Adrenal gland (tissue), 12 donors: ENCODE data around the gene HSBP1. TPM values are rescaled to one million over a fixed set of nuclear protein-coding genes. Genes with fewer than 3 reads are reported as not detected.

Source experiments
- DNase-seq, 7 donors: peaks; one replicate each; pipeline ENCODE4 v3.0.0-alpha.2; 2019 to 2020
- H3K27ac ChIP-seq, 5 donors: fragments of 200-600 bp; sonication (generic) in 4 of 5; 1 replicate in 3 of 5; 2 replicates in 2 of 5; pipeline versions ENCODE4 v1.5.1 to v1.8.0; 2016 to 2020; ENCODE audit warnings: mild to moderate bottlenecking in 1 of 5
- H3K27me3 ChIP-seq: fragments of 200-600 bp; 2 replicates; pipeline ENCODE4 v1.8.0; 2021
- H3K36me3 ChIP-seq, 2 donors: fragments of 200-600 bp; replicated peaks in 1 of 2; 1 replicate in 1 of 2; 2 replicates in 1 of 2; pipeline versions ENCODE4 v1.5.1 to v1.8.0; 2018 to 2022
- H3K4me1 ChIP-seq, 2 donors: fragments of 200-600 bp; replicated peaks in 1 of 2; 1 replicate in 1 of 2; 2 replicates in 1 of 2; pipeline versions ENCODE4 v1.5.1 to v1.8.0; 2018 to 2021
- H3K4me3 ChIP-seq, 4 donors: fragments of 200-600 bp; sonication (generic) in 3 of 4; one replicate each; pipeline ENCODE4 v1.5.1; 2016 to 2018
- H3K9me3 ChIP-seq, 3 donors: fragments of 200-600 bp; sonication (generic) in 1 of 3; replicated peaks in 1 of 3; 1 replicate in 2 of 3; 2 replicates in 1 of 3; pipeline versions ENCODE4 v1.5.1 to v1.8.0; 2016 to 2021
- CTCF ChIP-seq, 6 experiments: fragments of 450-650 bp in 4 of 6; fragments of 200-600 bp in 2 of 6; sonication (generic) in 1 of 6; IDR thresholded peaks; 1 replicate in 5 of 6; 2 replicates in 1 of 6; pipeline versions ENCODE4 v1.5.1 to v1.8.0; 2016 to 2021; ENCODE audit warnings: antibody characterized with exemption in 6 of 6, mild to moderate bottlenecking in 2 of 6, moderate library complexity in 1 of 6
- POLR2A ChIP-seq, 2 donors: fragments of 450-650 bp; IDR thresholded peaks; one replicate each; pipeline ENCODE4 v1.6.1; 2017; ENCODE audit warnings: antibody characterized with exemption in 2 of 2, mild to moderate bottlenecking in 2 of 2, moderate library complexity in 1 of 2
- WGBS, 4 donors: extraction: QIAGEN DNeasy Blood & Tissue Kit in 2 of 4; methylation state at CpG; one replicate each; pipeline versions ENCODE4 v1.1.5 to v1.1.7; 2013 to 2017; 5-methylcytosine and 5-hydroxymethylcytosine counted together
- intact Hi-C, 2 donors: fragments of 100-400 bp; cut with DNase I; formaldehyde crosslinking; loops; one replicate each; pipeline versions ENCODE4 v1.14.1 to v1.15.0; 2022 to 2023
- polyA plus RNA-seq, 3 donors: library from polyadenylated mRNA; stranded (reverse); fragments of 200-250 nt in 2 of 3; fragments of 350-450 nt in 1 of 3; fragmentation: Illumina TruSeq in 1 of 3; extraction: RNeasy Lipid Tissue Mini Kit (QIAGEN cat#74804) in 1 of 3; gene quantifications; one replicate each; pipeline ENCODE4 v1.2.3, GENCODE V29; 2013 to 2014
- total RNA-seq, 9 donors: library from RNA; depleted of rRNA in 4 of 9; stranded (reverse); fragments of >200 nt in 4 of 9; fragments of 120-200 nt in 1 of 9; fragmentation: NEBNext Ultra II Directional in 1 of 9; extraction: Animal tissue kit (Norgen Biotek cat#: 25700) in 1 of 9; gene quantifications; one replicate each; pipeline versions ENCODE4 v1.1.0 to v1.2.4, GENCODE V29; 2013 to 2023
- donor health status: healthy with polysubstance abuse.
- donor health status: Bipolar disorder and iron deficiency.
- donor health status: DM: yes; HTN: yes; CAD: no.
- donor health status: DM: no; HTN: no; CAD: no.
- donor health status: DM: no; HTN: no; CAD: no.
- donor health status: DM: yes; HTN: yes; CAD: no.

HSBP1 gene
- total and polyA plus RNA-seq, 12 donors, result 11.0 to 214 (median 112) TPM

DNA sequence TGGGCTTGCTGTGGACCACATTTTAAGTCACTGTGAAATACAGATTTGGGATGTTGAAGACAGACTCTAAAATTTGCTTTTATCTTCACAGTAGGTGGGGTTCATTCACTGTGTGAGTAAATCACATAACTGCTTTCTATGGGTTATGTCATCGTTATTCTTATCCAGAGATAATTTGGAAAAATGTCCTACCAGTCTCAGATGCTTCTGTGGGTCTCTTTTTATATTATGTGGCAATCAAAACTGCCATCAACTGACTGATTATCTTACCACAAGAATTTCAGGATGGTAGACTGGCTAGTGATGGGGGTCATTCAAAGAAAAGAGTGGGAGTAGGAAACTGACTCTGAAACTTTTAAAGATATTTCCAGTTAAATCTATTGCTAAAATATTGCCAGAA, 3.1 kb downstream of the HSBP1 start:
- Histone ChIP-seq H3K27ac (peak overlapping the region in 2 of 5 donors; percentile 32 to 57), H3K9me3 (no peaks in the 10 kb centered on the region), H3K4me3 (no peak overlapping the region), H3K4me1 (peaks cover 31 to 49% of the 10 kb centered on the region in 2 donors), H3K36me3 (peaks cover 0 to 30% of the 10 kb centered on the region in 2 donors), H3K27me3 (no peaks in the 10 kb centered on the region)
- no peak for DNase-seq
- intact Hi-C loops, result no loop called here
- TF ChIP-seq POLR2A (IDR thresholded peaks at IDR 0.05) (no peak), CTCF (IDR thresholded peaks at IDR 0.05) (no peak)
- WGBS, 4 donors, result 60 to 83% (median 73%) methylated on average over 1 of the region's 1 CpG

- peaks cover 23 to 40% of the 10 kb centered on the region in 2 donors for H3K4me1 ChIP-seq
- H3K27me3 ChIP-seq, result no peaks in the 10 kb centered on the region
- no peaks in the 10 kb centered on the region for H3K9me3 ChIP-seq
- H3K4me3 ChIP-seq, result no peak overlapping the region
- intact Hi-C loops, result no loop called here
- peaks cover 0 to 30% of the 10 kb centered on the region in 2 donors for H3K36me3 ChIP-seq
- DNase-seq, result peak in 4 of 7 donors; percentile 32 to 44 (median 38)
- 7 to 30% (median 25%) methylated on average over 9 to 13 of the region's 13 CpGs for WGBS, 4 donors
- TF ChIP-seq CTCF (IDR thresholded peaks at IDR 0.05), result no peak
- no peak for TF ChIP-seq POLR2A (IDR thresholded peaks at IDR 0.05)
- H3K27ac ChIP-seq, result peak overlapping the region in 1 of 5 donors; percentile 10
Measured at GRCh38 chr16:83813823-83814658, 6.3 kb downstream of the HSBP1 start.

GRCh38 chr16:83814659-83814985, 6.8 kb downstream of the HSBP1 start:
- no peak for DNase-seq
- Histone ChIP-seq H3K9me3 (no peaks in the 10 kb centered on the region), H3K4me3 (no peak overlapping the region), H3K27ac (peak overlapping the region in 1 of 5 donors; percentile 10), H3K4me1 (peaks cover 21 to 34% of the 10 kb centered on the region in 2 donors), H3K36me3 (peaks cover 0 to 30% of the 10 kb centered on the region in 2 donors), H3K27me3 (no peaks in the 10 kb centered on the region)
- 66 to 76% (median 72%) methylated on average over 4 of the region's 4 CpGs for WGBS, 4 donors
- no peak for TF ChIP-seq CTCF (IDR thresholded peaks at IDR 0.05)
- TF ChIP-seq POLR2A (IDR thresholded peaks at IDR 0.05), result no peak
- intact Hi-C loops, result no loop called here

DNA sequence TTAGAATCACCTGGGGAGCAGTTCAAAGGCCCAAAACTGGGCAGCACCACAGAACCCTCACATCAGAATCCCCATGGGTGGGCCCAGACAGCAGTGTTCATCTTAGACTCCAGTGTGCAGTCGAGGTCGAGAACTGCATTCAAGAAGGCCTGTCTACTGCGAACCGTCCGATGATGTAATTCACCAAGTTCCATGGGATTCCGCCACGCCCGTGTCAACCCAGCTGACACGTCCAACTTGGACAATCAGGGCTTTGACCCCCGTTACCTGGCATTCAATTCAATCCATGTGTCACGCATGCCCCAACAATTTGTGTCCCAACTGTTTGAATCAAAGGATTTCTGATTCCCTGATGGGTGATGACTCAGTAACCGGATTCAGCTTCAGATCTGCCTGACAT, 9.2 kb downstream of the HSBP1 start:
- H3K4me3 ChIP-seq, result no peak overlapping the region
- H3K9me3 ChIP-seq, result no peaks in the 10 kb centered on the region
- 87 to 95% (median 94%) methylated on average over 9 to 12 of the region's 12 CpGs for WGBS, 4 donors
- no peak overlapping the region for H3K27ac ChIP-seq
- H3K4me1 ChIP-seq, result peaks cover 12 to 14% of the 10 kb centered on the region in 2 donors
- H3K27me3 ChIP-seq, result no peaks in the 10 kb centered on the region
- peaks cover 0 to 9% of the 10 kb centered on the region in 2 donors for H3K36me3 ChIP-seq
- TF ChIP-seq POLR2A (IDR thresholded peaks at IDR 0.05) (no peak), CTCF (IDR thresholded peaks at IDR 0.05) (no peak)
- DNase-seq, result no peak
- intact Hi-C loops, result no loop called here
